Prostate gland (tissue), 2 donors: ENCODE results near the gene ITIH5.

ENCODE experiments used
- CTCF ChIP-seq, 4 experiments: fragments of 200-600 bp in 2 of 4; fragments of 450-650 bp in 2 of 4; sonication (generic) in 2 of 4; IDR thresholded peaks; 1 replicate in 3 of 4; 2 replicates in 1 of 4; pipeline ENCODE4 v1.5.1; 2016 to 2019; ENCODE audit warnings: antibody characterized with exemption in 4 of 4, mild to moderate bottlenecking in 2 of 4, moderate library complexity in 2 of 4
- POLR2A ChIP-seq: fragments of 450-650 bp; IDR thresholded peaks from one replicate; pipeline ENCODE4 v1.6.1; 2016; ENCODE audit warnings: antibody characterized with exemption, mild to moderate bottlenecking

- TF ChIP-seq CTCF (IDR thresholded peaks at IDR 0.05) (no peak), POLR2A (no peak)
Observed at GRCh38 chr10:7634142-7634894, 32.4 kb downstream of the ITIH5 start.
